ENCODE results near the gene SLC38A7. TPM values are rescaled to one million over a fixed set of nuclear protein-coding genes. Genes with fewer than 3 reads are reported as not detected.
A peak's percentile ranks its signal among the peaks of the same experiment; 100 is the strongest.
"Not testable (repeated sequence)": the region's sequence is repeated elsewhere in the genome, so short reads cannot be mapped to it uniquely, and the experiment has no call there.

Gene SLC38A7
- polyA plus RNA-seq, 3 donors, result 13.0 to 20.2 (median 15.3) TPM

DNA sequence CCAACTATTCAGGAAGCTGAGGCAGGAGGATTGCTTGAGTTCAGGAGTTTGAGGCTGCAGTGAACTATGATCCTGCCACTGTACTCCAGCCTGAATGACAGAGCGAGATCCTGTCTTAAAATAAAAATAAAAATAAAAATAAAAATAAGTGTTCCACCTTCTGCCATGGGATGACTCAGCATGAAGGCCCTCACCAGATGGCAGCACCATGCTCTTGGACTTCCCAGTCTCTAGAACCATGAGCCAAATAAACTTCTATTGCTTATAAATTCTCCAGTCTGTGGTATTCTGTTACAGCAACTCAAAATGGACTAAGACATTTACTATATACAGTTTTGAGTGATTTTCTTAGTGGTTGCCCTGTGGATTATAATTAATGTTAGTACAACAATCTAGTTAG lies 7.9 kb upstream of the SLC38A7 start:
- no peak for DNase-seq (ENCODE audit: extremely low read depth in 1 of 11, low read depth in 9 of 11, low spot score in 4 of 11)

DNA sequence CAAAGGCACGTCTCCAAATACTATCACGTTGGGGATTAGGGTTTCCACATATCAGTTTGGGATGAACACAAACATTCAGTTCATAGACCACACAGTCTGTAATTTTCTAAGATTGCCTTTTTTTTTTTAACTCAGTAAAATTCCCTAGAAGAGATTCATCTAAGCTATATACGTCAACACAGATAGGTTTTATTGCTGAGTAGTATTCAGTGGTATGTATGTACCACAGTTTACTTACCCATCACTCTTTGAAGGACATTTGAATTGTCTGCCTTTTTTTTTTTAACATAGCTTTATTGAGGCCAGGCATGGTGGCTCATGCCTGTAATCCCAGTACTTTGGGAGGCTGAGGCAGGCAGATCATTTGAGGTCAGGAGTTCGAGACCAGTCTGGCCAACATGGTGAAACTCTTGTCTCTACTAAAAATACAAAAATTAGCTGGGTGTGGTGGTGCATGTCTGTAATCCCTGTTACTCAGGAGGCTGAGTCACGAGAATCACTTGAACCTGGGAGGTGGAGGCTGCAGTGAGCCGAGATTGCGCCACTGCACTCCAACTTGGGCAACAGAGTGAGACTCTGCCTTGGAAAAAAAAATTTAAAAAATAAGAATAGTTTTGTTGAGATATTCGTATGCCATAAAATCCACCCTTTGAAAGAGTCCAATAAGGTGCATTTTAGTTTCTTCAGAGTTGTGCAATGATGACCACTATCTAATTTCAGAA lies 2.6 kb upstream of the SLC38A7 start:
- not testable (repeated sequence) for DNase-seq (ENCODE audit: extremely low read depth in 1 of 11, low read depth in 9 of 11, low spot score in 4 of 11)

DNA sequence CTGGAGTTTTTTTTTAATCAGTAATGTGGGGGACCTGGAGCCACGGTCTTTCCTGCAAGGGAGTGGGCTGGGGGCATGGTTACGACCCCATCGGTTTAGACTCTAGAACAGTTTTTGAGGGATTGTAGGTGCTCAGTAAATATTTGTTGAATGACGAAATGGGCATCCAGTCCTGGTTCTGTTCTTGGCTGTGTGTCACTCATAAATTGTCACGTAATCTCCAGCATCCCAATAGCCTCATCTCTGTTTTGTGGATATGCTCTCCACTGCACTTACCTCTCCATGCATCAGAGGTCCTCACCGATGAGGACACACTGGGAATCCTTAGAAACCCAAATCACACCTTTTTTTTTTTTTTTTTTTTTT lies 497 bp upstream of the SLC38A7 start:
- no peak for DNase-seq (ENCODE audit: extremely low read depth in 1 of 11, low read depth in 9 of 11, low spot score in 4 of 11)

DNA sequence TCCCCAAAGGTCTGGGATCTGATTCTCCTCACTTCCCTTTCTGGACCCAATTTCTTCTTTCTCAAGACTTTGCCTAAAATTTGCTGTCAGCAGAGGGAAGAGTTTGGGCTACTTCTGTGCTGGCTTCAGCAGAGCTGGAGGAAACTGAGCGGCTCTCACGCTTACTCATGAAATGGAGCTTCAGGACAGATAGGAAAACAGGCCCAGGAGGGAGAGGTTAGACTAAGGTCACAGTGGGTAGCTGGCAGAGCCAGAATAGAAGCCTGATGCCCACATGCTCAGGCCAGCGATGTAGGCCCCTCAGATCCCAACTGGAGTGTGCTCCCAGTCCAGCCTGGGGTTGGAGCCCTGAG lies 593 bp downstream of the SLC38A7 start:
- no peak for DNase-seq (ENCODE audit: extremely low read depth in 1 of 11, low read depth in 9 of 11, low spot score in 4 of 11)

DNA sequence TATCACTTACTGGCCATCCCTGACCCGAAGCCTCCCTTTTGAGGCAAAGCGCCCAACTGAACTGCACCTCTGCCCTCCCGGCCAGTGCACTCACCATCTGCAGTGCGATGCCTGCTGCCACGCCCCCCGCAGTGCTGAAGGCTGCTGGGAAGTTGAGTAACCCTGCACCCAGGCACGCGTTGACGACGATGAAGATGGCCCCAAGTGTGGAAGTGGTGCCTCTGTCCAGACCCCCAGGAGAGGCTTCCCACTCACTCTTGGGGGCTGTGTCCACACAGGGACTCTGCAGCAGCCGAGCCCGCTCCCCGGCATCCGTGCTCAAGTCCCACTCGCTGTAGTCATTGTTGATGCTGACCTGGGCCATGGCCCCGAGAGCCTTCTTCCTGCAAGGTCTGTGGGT lies 4.8 kb downstream of the SLC38A7 start:
- DNase-seq (ENCODE audit: extremely low read depth in 1 of 11, low read depth in 9 of 11, low spot score in 4 of 11), result no peak

DNA sequence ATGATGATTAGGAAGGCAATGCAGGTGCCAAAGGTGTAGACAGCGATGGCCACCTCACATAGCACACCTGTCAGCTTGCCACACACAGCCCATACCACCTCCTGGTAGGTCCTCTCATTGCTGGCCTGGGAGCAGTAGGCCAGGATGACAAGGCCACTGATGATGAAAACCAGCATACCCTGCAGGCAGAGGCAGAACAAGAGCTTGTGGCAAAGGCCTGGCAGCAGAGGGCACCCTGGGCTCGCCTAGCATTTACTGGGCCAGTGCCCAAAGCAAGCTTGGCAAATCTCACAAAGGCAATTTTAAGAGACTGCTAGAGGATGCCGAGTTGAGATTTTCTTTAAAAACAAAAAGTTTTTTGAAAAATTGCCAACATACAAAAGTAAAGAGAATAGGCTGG lies 5.9 kb downstream of the SLC38A7 start:
- DNase-seq (ENCODE audit: extremely low read depth in 1 of 11, low read depth in 9 of 11, low spot score in 4 of 11), result no peak

DNA sequence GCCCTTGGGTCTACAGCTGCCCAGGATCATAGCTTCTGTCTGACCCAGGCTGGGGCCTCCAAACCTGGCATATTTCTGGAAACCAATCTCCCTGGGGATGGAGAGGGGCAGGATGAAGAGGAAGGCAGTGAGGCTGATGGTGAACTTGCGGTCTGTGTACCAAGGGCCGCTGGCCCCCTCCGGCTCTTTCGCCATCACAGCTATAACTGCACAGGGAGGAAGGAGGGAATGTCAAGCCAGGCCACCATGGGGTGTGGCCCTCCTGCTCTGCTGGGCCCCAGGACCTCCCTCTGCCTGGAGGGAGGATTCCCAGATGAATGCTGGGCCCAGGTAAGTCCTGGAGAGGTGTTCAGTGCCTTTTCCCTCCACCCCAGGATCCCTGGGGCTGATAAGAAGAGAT lies 6.3 kb downstream of the SLC38A7 start:
- no peak for DNase-seq (ENCODE audit: extremely low read depth in 1 of 11, low read depth in 9 of 11, low spot score in 4 of 11)

DNA sequence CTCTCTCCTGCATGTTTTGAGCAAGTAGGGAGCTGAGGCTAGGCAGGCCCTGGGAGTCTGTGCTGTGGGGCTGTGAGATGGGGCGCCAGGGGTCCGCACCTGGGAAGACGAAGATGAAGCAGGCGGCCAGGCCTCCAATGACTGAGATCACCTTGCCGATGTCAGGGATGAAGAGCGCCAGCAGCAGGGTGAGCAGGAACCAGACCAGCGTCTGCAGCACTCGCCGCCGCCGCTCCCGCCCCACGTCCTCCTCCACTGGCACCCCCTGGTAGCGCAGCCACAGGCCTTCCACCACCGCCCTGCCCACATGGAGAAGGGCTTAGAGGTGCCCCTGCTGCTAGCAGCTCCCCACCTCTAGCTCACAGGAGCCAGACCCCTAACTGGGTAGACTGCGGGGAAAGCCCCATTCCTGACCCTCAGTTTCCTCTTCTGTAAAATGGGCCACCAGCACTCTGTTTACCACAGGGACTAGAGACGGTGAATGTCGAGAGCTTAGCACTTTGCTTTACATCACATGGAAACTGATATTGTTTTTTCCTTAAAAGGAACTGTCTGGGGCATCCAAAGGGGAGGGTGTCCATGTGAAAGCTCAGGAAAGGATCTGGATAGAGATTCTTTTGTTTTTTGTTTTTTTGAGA lies 13.5 kb downstream of the SLC38A7 start:
- DNase-seq (ENCODE audit: extremely low read depth in 1 of 11, low read depth in 9 of 11, low spot score in 4 of 11), result no peak

DNA sequence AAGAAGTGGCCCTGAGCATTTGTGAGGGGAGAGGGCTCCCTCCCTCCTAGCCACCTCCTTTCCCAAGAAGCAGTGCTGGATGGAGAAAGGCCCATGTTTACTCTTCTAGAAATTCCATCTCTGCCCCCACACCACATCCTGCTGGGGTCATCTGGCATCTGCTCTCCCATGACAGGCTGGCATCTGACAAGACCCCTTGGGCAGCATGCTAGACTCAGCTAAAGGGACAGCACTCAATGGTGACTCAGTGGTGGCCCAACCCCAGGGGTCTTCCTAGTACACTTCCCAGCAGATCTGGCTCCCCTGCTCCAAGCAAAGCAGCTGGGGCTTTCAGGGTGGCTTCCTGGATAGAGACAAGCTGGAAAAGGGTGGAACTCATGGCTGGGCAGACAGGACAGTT lies 14.4 kb downstream of the SLC38A7 start:
- DNase-seq (ENCODE audit: extremely low read depth in 1 of 11, low read depth in 9 of 11, low spot score in 4 of 11), result no peak

DNA sequence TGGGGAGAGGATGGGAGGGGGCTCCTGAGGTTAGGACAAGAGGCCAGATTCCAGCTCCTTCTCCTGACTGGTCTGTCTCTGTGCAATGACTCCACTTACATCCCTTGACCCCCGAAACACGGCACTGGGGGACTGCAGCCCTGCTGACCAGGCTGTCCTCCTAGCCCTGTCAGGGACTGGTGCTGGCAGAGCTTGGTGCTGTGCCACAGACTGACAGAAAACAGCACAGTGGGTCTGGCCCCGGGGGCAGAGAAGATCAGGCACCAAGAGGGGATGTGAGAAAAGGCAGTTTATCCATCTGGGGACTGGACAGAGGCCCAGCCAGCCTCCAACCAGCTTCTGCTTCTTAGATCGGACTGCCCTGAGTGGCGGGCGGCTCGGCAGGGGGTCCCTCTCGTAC lies 19.4 kb downstream of the SLC38A7 start:
- DNase-seq (ENCODE audit: extremely low read depth in 1 of 11, low read depth in 9 of 11, low spot score in 4 of 11), result no peak

DNA sequence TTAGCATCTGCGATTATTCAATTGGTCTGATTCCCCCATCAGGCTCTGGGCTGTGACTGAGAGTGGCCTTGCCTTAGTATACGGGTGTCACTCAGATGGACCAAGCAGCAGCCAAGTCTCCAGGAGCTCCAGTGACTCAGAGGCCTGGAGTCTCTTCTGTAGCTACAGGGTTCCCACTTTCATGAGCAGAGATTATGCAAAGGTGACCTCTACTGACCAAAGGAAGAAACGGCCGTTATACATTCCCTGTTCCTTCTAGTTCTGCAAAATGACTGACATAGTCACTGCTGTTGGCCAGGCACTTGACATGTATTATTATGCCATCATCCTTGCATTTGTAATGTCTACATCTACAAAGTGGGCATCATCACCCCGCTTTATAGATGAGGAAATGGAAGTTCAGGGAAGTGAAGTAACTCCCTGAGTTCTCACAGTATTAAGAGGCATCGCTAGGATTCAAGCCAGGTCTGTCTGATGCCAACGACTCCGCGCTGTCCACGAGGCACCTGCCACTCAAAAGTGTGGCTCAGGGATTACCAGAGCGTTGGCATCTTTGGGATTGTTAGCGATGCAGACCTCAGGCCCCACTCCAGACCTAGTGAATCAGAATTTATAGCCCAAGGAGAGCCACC lies 23.3 kb downstream of the SLC38A7 start:
- DNase-seq (ENCODE audit: extremely low read depth in 1 of 11, low read depth in 9 of 11, low spot score in 4 of 11), result peak in 10 of 11 donors; percentile 33 to 70 (median 44)

DNA sequence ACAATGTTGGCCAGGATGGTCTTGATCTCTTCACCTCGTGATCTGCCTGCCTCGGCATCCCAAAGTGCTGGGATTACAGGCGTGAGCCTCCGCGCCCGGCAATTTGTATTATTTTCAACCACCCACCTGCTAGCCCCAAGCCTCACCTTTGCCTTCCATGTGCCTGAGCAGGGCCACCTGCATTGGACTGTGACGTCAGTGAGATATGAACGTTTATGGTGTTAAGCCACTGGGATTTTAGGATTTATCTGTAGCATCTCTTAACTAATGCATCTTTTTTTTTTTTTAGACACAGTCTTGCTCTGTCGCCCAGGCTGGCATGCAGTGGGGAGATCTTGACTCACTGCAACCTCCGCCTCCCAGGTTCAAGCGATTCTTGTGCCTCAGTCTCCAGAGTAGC lies 24.7 kb downstream of the SLC38A7 start:
- not testable (repeated sequence) for DNase-seq (ENCODE audit: extremely low read depth in 1 of 11, low read depth in 9 of 11, low spot score in 4 of 11)

DNA sequence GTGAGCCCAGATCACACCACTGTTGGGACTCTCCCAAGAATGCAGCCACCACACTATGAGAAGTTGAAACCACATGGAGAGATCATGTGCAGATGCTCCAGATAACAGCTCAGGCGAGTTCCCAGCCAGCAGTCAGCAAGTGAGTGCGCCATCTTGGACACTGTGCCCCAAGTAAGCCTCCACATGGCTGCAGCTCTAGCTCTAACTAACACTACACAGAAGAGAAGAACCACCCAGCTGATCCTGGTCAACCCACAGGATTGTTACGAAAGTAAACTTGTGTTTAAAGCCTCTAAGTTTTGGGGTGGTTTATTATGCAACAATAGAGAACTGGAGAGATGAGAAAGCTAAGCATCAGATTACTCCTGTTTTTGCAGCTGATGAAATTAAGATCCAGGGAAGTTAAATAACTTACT lies 25.8 kb downstream of the SLC38A7 start:
- DNase-seq (ENCODE audit: extremely low read depth in 1 of 11, low read depth in 9 of 11, low spot score in 4 of 11), result no peak

DNA sequence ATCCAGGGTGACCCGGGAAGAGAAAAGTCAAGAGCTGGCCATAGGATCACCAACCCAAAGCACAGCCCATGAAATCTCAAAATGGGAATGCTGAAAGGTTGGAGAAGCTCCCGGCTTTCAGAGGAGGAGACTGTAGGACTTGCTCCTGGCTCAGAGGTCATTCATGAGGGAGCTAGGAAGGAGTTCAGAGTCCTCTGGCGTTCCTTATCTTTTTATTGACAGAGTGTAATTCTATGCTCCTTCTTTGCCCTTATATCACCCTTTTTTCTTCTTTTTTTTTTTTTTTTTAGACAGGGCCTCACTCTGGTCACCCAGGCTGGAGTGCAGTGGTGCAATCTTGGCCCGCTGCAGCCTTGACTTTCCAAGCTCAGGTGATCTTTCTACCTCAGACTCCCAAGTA lies 27.7 kb downstream of the SLC38A7 start:
- DNase-seq (ENCODE audit: extremely low read depth in 1 of 11, low read depth in 9 of 11, low spot score in 4 of 11), result no peak

DNA sequence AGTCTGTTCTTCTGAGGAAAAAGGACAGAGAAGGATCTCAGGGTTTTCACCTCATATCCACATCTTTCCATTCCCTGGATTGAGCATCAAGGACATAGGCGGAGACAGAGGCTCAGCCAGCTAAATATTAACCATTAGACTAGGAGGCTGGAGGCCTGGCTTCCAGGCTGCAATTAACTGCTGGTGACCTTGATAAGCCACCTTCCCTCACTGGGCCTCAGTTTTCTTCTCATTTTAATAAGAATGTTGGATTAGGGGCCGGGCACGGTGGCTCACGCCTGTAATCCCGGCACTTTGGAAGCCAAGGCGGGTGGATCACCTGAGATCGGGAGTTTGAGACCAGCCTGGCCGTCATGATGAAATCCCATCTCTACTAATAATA lies 29.4 kb downstream of the SLC38A7 start:
- DNase-seq (ENCODE audit: extremely low read depth in 1 of 11, low read depth in 9 of 11, low spot score in 4 of 11), result no peak

DNA sequence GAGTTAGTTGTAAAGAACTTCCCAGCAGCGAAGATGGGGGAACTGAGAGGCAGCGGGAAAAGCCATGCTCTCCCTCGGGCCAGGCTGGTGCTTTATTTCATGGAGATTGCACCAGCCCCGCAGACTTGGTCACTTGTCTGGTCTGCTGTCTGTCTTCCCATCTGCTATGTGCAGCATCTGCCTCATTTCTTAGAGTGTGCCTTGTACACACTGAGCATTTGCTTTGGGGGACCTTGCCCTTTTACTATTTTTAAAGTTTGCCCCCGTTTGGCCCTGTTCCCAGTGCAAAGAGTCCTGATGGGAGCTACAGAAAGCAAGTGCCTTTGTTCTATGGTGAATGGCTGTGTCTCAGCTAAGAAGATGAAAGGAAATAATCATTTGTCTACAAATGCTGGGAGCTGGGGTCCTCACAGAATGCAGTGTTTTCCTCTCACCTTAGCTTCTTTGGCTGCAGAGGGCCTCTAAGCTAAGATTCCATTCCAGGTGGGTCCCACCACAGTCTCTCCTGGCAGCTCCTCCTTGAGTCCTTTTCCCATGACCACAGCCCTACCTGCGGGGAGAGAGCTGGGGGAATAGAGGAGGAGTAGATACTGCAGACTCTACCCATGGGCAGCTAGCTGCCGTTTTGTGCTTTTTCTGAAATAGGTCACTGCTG lies 29.9 kb downstream of the SLC38A7 start:
- no peak for DNase-seq (ENCODE audit: extremely low read depth in 1 of 11, low read depth in 9 of 11, low spot score in 4 of 11)

DNA sequence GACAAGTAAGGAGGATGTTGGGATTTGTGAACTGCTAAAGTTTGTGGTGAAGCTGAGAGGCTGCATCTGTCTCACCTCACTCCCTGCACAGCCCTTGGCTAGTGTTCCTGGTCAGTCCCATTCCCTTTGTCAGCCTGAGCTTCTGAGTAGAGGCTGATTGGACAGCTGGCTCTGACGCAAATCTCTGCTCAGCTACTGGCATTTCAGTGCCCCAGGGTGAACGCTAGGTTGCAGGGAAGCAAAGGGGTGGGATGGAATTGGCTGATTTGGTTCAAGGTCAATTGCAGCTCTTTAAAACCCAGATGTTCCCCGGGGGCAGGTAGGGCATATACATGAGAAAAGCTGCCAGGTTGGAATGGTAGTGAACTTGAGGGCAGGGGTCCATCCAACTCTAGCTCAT lies 31.8 kb downstream of the SLC38A7 start:
- no peak for DNase-seq (ENCODE audit: extremely low read depth in 1 of 11, low read depth in 9 of 11, low spot score in 4 of 11)

DNA sequence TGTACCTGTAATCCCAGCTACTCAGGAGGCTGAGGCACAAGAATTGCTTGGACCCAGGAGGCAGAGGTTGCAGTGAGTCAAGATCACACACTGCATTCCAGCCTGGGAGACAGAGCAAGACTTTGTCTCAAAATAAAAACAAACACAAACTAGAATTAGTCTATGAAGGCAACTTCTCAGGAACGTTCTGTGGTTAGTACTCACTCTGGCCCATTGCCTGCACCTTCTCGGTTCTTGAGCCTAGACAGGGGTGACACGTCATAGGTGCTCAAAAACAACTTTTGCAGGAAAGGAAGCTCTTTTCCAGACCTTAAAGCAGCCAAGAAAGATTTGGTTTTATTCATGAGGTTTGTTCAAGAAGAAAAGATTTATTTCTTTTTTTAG lies 32.6 kb downstream of the SLC38A7 start:
- DNase-seq (ENCODE audit: extremely low read depth in 1 of 11, low read depth in 9 of 11, low spot score in 4 of 11), result no peak

DNA sequence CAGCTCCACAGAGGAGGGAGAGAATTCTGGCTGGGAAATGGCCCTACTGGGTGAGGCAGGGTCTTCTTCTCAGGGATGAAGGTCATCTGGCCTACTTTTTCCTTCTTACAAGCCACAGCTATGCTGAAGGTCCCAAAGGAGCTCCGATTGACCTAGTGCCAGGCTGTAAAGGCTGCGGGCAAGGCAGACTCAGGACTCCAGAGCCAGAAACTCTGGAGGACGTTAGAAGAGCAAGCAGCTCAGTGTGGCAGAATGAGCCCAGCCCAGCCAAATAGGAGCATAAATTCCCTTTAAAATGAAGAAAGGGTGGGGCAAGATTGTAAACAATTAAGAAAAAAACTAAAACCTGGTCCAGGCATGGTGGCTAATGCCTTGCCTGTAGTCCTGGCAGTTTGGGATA lies 34.9 kb downstream of the SLC38A7 start:
- DNase-seq (ENCODE audit: extremely low read depth in 1 of 11, low read depth in 9 of 11, low spot score in 4 of 11), result no peak

DNA sequence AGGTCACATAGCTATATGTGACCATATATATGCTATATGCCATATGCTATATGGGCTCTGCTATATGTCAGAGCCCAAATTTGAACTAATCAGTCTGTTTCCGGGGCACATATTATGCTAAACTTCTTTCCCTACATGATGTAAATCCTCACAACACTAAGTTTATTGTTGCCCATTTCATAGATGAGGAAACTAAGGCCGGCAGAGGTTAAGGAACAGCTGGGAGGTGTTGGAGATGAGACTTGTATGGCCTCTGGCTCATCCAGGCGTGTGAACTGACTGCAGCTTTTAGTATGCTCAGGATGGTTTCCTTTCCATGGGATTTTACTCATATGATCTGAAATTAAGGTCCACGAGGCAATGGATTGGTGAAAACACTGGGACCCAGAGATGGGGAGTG lies 37.5 kb downstream of the SLC38A7 start:
- DNase-seq (ENCODE audit: extremely low read depth in 1 of 11, low read depth in 9 of 11, low spot score in 4 of 11), result no peak
